Left ventricle myocardium inferior (tissue), 1 donor: ENCODE data around the gene ELOVL7. TPM values are rescaled to one million over a fixed set of nuclear protein-coding genes. Genes with fewer than 3 reads are reported as not detected.
A peak's percentile ranks its signal among the peaks of the same experiment; 100 is the strongest.
"Not testable (repeated sequence)": the region's sequence is repeated elsewhere in the genome, so short reads cannot be mapped to it uniquely, and the experiment has no call there.

Experiments
- DNase-seq: peaks from one replicate; pipeline ENCODE4 v3.0.0-alpha.2; 2020
- H3K27ac ChIP-seq: fragments of 200-600 bp; replicated peaks from 2 replicates; pipeline ENCODE4 v1.8.0; 2021
- H3K27me3 ChIP-seq: fragments of 200-600 bp; 2 replicates; pipeline ENCODE4 v1.8.0; 2021; ENCODE audit warnings: low read depth
- H3K36me3 ChIP-seq: fragments of 200-600 bp; 2 replicates; pipeline ENCODE4 v1.8.0; 2021
- H3K4me1 ChIP-seq: fragments of 200-600 bp; 2 replicates; pipeline ENCODE4 v1.8.0; 2021
- H3K4me3 ChIP-seq: fragments of 200-600 bp; 2 replicates; pipeline ENCODE4 v1.8.0; 2021; ENCODE audit warnings: mild to moderate bottlenecking, moderate library complexity
- H3K9me3 ChIP-seq: fragments of 200-600 bp; replicated peaks from 2 replicates; pipeline ENCODE4 v1.8.0; 2021
- CTCF ChIP-seq: fragments of 200-600 bp; IDR thresholded peaks from 2 replicates; pipeline ENCODE4 v1.8.0; 2021; ENCODE audit warnings: antibody characterized with exemption, mild to moderate bottlenecking, borderline replicate concordance
- intact Hi-C: fragments of 100-400 bp; cut with micrococcal nuclease; formaldehyde crosslinking; loops from one replicate; pipeline ENCODE4 v1.11.0; 2022
- total RNA-seq: library from RNA; stranded (reverse); fragmentation: NEBNext Ultra II Directional; extraction: Animal tissue kit (Norgen Biotek cat#: 25700); gene quantifications from one replicate; pipeline ENCODE4 v1.2.1, GENCODE V29; 2021
- donor health status: DM: no; HTN: yes; CAD: no; lungs with severe emphysema.

The ELOVL7 gene
- total RNA-seq, 1 donor from 2014 or later, result 0.19 TPM

GRCh38 chr5:60887096-60887495 lies 43.0 kb upstream of the ELOVL7 start:
- intact Hi-C loops, result no loop called here
- no peak overlapping the region for H3K27ac ChIP-seq

GRCh38 chr5:60886158-60886557 lies 42.1 kb upstream of the ELOVL7 start:
- peaks cover 59% of the 10 kb centered on the region for H3K36me3 ChIP-seq
- no peaks in the 10 kb centered on the region for H3K4me1 ChIP-seq
- TF ChIP-seq CTCF, result no peak
- DNase-seq, result no peak
- peaks cover 13% of the 10 kb centered on the region for H3K9me3 ChIP-seq
- H3K27ac ChIP-seq, result no peak overlapping the region
- no peak overlapping the region for H3K4me3 ChIP-seq
- intact Hi-C loops, result no loop called here
- H3K27me3 ChIP-seq, result no peaks in the 10 kb centered on the region

More at GRCh38 chr5:60887096-60887495, 43.0 kb upstream of the ELOVL7 start:
- Histone ChIP-seq H3K4me3 (no peak overlapping the region), H3K36me3 (peaks cover 51% of the 10 kb centered on the region), H3K4me1 (no peaks in the 10 kb centered on the region), H3K27me3 (no peaks in the 10 kb centered on the region), H3K9me3 (peaks cover 4% of the 10 kb centered on the region)
- no peak for DNase-seq
- TF ChIP-seq CTCF, result no peak

- peak; percentile 31 for TF ChIP-seq CTCF
- H3K27ac ChIP-seq, result no peak overlapping the region
- no peaks in the 10 kb centered on the region for H3K4me1 ChIP-seq
- H3K36me3 ChIP-seq, result peaks cover 56% of the 10 kb centered on the region
- no peak overlapping the region for H3K4me3 ChIP-seq
- intact Hi-C loops, result no loop called here
- DNase-seq, result no peak
- no peaks in the 10 kb centered on the region for H3K27me3 ChIP-seq
- H3K9me3 ChIP-seq, result peaks cover 13% of the 10 kb centered on the region
These were observed 39.2 kb upstream of the ELOVL7 start for GRCh38 chr5:60883229-60883628.

- no peak for DNase-seq
- H3K27me3 ChIP-seq, result no peaks in the 10 kb centered on the region
- peaks cover 6% of the 10 kb centered on the region for H3K36me3 ChIP-seq
- H3K9me3 ChIP-seq, result peaks cover 38% of the 10 kb centered on the region
- TF ChIP-seq CTCF, result no peak
- intact Hi-C loops, result no loop called here
- H3K4me3 ChIP-seq, result no peak overlapping the region
- no peak overlapping the region for H3K27ac ChIP-seq
- H3K4me1 ChIP-seq, result no peaks in the 10 kb centered on the region
These were observed 28.8 kb upstream of the ELOVL7 start for GRCh38 chr5:60872892-60873291.

GRCh38 chr5:60870857-60871256 lies 26.8 kb upstream of the ELOVL7 start:
- Histone ChIP-seq H3K36me3 (peaks cover 6% of the 10 kb centered on the region), H3K9me3 (peaks cover 27% of the 10 kb centered on the region), H3K4me3 (no peak overlapping the region), H3K4me1 (no peaks in the 10 kb centered on the region), H3K27me3 (no peaks in the 10 kb centered on the region), H3K27ac (no peak overlapping the region)
- intact Hi-C loops, result no loop called here
- no peak for TF ChIP-seq CTCF
- no peak for DNase-seq

GRCh38 chr5:60860572-60860971 lies 16.5 kb upstream of the ELOVL7 start:
- H3K27me3 ChIP-seq, intact Hi-C loops, H3K4me1 ChIP-seq, H3K36me3 ChIP-seq, H3K27ac ChIP-seq, H3K4me3 ChIP-seq, DNase-seq: not testable (repeated sequence)
- peaks cover 12% of the 10 kb centered on the region for H3K9me3 ChIP-seq
